ENCODE results near the gene CFAP77.

Gene CFAP77

DNA sequence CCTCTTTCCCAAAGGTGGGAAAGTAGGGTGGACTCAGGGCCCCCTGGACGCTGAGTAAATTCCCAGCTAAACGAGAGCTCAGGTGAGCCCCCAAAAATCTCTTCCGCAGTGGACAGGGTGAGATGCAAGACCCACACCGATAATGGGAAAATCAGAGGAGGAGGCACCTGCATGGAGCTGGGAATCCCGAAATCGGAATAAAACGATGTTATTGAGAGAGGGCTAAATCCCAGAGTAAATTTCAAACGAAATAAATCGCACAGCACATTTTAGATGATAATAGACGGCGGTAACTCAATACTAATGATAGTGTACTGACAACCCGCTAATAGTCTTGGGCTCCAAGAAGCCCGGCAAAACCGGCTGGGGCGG, 169.4 kb downstream of the CFAP77 start:
- Histone ChIP-seq H3K14ac (ENCODE audit: low read length) (no peak overlapping the region), H4K91ac (ENCODE audit: low read depth, low read length) (no peak overlapping the region), H2AK5ac (ENCODE audit: low read length) (no peak overlapping the region), H3K4me2 (ENCODE audit: low read length) (no peak overlapping the region), H2AFZ (ENCODE audit: insufficient read depth, low read length, poor library complexity) (no peak overlapping the region), H3K4ac (ENCODE audit: low read depth, low read length) (no peak overlapping the region), H2BK5ac (ENCODE audit: low read depth, low read length, poor library complexity) (no peak overlapping the region), H2BK12ac (ENCODE audit: low read length) (no peak overlapping the region), H3K79me1 (ENCODE audit: low read length) (no peaks in the 10 kb centered on the region), H3K9me3 (ENCODE audit: insufficient read depth, low read depth, low read length) (peaks cover 7% of the 10 kb centered on the region), H3K27ac (ENCODE audit: low read depth, low read length) (no peak overlapping the region), H3K23ac (ENCODE audit: low read length) (no peak overlapping the region), H4K12ac (ENCODE audit: low read depth, low read length) (no peak overlapping the region), H3K79me2 (ENCODE audit: control insufficient read depth, insufficient read depth, low read length, poor library complexity) (no peaks in the 10 kb centered on the region), H3K4me1 (ENCODE audit: control insufficient read depth in 1 of 2, insufficient read depth in 2 of 2, low read length in 2 of 2) (no peaks in the 10 kb centered on the region), H3K9ac (ENCODE audit: low read length) (no peak overlapping the region), H3K27me3 (ENCODE audit: insufficient read depth, low read length) (peaks cover 70% of the 10 kb centered on the region), H2BK120ac (ENCODE audit: insufficient read depth, low read length, poor library complexity) (no peak overlapping the region), H3K36me3 (ENCODE audit: control insufficient read depth in 1 of 2, insufficient read depth in 2 of 2, low read length in 2 of 2) (no peaks in the 10 kb centered on the region), H3K4me3 (ENCODE audit: low read depth, low read length) (no peak overlapping the region), H3K18ac (ENCODE audit: low read length) (no peak overlapping the region), H4K8ac (ENCODE audit: low read depth, low read length) (no peak overlapping the region)
- DNase-seq: no peak
- no CpG with 5 or more reads among the region's 15 CpGs for WGBS (ENCODE audit: extremely low coverage, insufficient coverage, insufficient read length)

DNA sequence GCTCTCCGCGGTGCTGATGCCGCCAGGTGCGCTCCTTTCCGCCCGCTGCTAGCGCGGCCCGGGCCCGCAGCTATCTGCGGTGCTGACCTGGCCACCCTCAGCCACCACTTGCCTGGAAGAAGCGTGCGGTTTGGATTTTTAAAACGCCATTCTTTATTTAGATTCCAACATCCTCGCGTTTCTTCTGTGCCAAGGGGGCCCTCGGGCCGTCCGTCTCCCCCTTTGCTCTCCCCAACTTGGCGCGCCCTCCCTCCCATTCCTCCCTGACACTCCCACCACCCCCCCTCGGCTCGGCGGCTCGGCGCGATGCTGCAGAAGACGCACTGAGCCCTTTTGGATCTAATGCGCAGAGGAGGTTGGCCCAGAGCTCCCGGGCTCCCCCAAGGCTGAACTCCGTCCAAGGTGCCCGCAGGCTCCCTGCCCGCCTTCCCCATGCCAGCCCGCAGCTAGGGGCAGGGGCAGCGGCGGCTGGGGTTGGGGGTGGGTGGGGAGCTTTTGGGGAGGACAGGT, 172.3 kb downstream of the CFAP77 start, which contains the start of gene BARHL1:
BARHL1 (plus strand) TSS at position 331 of the 510 bp plus-strand sequence. CDS start 192 bp downstream, outside the sequence.
- H4K12ac ChIP-seq (ENCODE audit: low read depth, low read length): no peak within 1 kb of the TSS
- H3K4me1 ChIP-seq (ENCODE audit: control insufficient read depth in 1 of 2, insufficient read depth in 2 of 2, low read length in 2 of 2): no peaks in the 10 kb centered on the region
- no peak within 1 kb of the TSS for H2AK5ac ChIP-seq (ENCODE audit: low read length)
- H3K14ac ChIP-seq (ENCODE audit: low read length): no peak within 1 kb of the TSS
- H3K9me3 ChIP-seq (ENCODE audit: insufficient read depth, low read depth, low read length): peaks cover 10% of the 10 kb centered on the region
- peaks cover 90% of the 10 kb centered on the region for H3K27me3 ChIP-seq (ENCODE audit: insufficient read depth, low read length)
- no peak within 1 kb of the TSS for H2BK12ac ChIP-seq (ENCODE audit: low read length)
- no peaks in the 10 kb centered on the region for H3K36me3 ChIP-seq (ENCODE audit: control insufficient read depth in 1 of 2, insufficient read depth in 2 of 2, low read length in 2 of 2)
- no peak within 1 kb of the TSS for H4K91ac ChIP-seq (ENCODE audit: low read depth, low read length)
- no peak within 1 kb of the TSS for H2BK120ac ChIP-seq (ENCODE audit: insufficient read depth, low read length, poor library complexity)
- no CpG with 5 or more reads among the region's 36 CpGs for WGBS (ENCODE audit: extremely low coverage, insufficient coverage, insufficient read length)
- no peak within 1 kb of the TSS for H4K8ac ChIP-seq (ENCODE audit: low read depth, low read length)
- H3K27ac ChIP-seq (ENCODE audit: low read depth, low read length): no peak within 1 kb of the TSS
- no peak within 1 kb of the TSS for H2AFZ ChIP-seq (ENCODE audit: insufficient read depth, low read length, poor library complexity)
- H2BK5ac ChIP-seq (ENCODE audit: low read depth, low read length, poor library complexity): no peak within 1 kb of the TSS
- H3K79me2 ChIP-seq (ENCODE audit: control insufficient read depth, insufficient read depth, low read length, poor library complexity): no peaks in the 10 kb centered on the region
- H3K4me3 ChIP-seq (ENCODE audit: low read depth, low read length): no peak within 1 kb of the TSS
- no peak within 1 kb of the TSS for H3K9ac ChIP-seq (ENCODE audit: low read length)
- no peaks in the 10 kb centered on the region for H3K79me1 ChIP-seq (ENCODE audit: low read length)
- no peak for DNase-seq
- no peak within 1 kb of the TSS for H3K4me2 ChIP-seq (ENCODE audit: low read length)
- no peak within 1 kb of the TSS for H3K18ac ChIP-seq (ENCODE audit: low read length)
- no peak within 1 kb of the TSS for H3K4ac ChIP-seq (ENCODE audit: low read depth, low read length)
- H3K23ac ChIP-seq (ENCODE audit: low read length): no peak within 1 kb of the TSS

DNA sequence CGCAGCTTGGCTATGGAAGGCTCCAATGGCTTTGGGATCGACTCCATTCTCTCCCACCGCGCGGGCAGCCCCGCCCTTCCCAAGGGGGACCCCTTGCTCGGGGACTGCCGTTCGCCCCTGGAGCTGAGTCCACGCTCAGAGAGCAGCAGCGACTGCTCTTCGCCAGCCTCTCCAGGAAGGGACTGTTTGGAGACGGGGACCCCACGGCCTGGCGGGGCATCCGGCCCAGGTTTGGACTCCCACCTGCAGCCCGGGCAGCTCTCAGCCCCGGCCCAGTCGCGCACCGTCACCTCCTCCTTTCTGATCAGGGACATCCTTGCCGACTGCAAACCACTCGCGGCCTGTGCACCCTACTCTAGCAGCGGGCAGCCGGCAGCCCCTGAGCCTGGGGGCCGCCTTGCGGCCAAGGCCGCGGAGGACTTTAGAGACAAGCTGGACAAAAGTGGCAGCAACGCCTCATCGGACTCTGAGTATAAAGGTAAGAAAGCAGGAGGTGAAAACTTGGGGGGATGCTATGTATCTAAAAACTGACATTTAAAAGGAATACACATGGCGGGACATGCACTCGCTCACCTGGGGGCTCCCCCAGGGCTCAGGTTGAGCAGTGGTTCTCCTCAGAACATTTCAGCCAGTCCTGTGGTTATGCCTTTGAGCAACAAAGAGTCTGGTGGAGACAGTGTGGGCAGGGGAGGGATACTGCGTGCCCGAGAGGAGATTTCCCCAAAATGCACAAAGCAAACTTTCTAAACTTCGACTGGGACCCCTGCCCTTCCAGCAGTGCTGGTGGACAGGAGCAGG, 173.0 kb downstream of the CFAP77 start:
- Histone ChIP-seq H3K9me3 (ENCODE audit: insufficient read depth, low read depth, low read length) (peaks cover 10% of the 10 kb centered on the region), H3K4ac (ENCODE audit: low read depth, low read length) (no peak overlapping the region), H2BK120ac (ENCODE audit: insufficient read depth, low read length, poor library complexity) (no peak overlapping the region), H3K4me2 (ENCODE audit: low read length) (no peak overlapping the region), H4K91ac (ENCODE audit: low read depth, low read length) (no peak overlapping the region), H2AFZ (ENCODE audit: insufficient read depth, low read length, poor library complexity) (no peak overlapping the region), H3K36me3 (ENCODE audit: control insufficient read depth in 1 of 2, insufficient read depth in 2 of 2, low read length in 2 of 2) (no peaks in the 10 kb centered on the region), H4K12ac (ENCODE audit: low read depth, low read length) (no peak overlapping the region), H3K14ac (ENCODE audit: low read length) (no peak overlapping the region), H3K9ac (ENCODE audit: low read length) (no peak overlapping the region), H3K18ac (ENCODE audit: low read length) (no peak overlapping the region), H2BK12ac (ENCODE audit: low read length) (no peak overlapping the region), H3K4me1 (ENCODE audit: control insufficient read depth in 1 of 2, insufficient read depth in 2 of 2, low read length in 2 of 2) (no peaks in the 10 kb centered on the region), H3K27me3 (ENCODE audit: insufficient read depth, low read length) (peaks cover 92% of the 10 kb centered on the region), H3K23ac (ENCODE audit: low read length) (no peak overlapping the region), H4K8ac (ENCODE audit: low read depth, low read length) (no peak overlapping the region), H3K27ac (ENCODE audit: low read depth, low read length) (no peak overlapping the region), H3K79me2 (ENCODE audit: control insufficient read depth, insufficient read depth, low read length, poor library complexity) (no peaks in the 10 kb centered on the region), H2BK5ac (ENCODE audit: low read depth, low read length, poor library complexity) (no peak overlapping the region), H2AK5ac (ENCODE audit: low read length) (no peak overlapping the region), H3K79me1 (ENCODE audit: low read length) (no peaks in the 10 kb centered on the region), H3K4me3 (ENCODE audit: low read depth, low read length) (no peak overlapping the region)
- no CpG with 5 or more reads among the region's 37 CpGs for WGBS (ENCODE audit: extremely low coverage, insufficient coverage, insufficient read length)
- DNase-seq: no peak

DNA sequence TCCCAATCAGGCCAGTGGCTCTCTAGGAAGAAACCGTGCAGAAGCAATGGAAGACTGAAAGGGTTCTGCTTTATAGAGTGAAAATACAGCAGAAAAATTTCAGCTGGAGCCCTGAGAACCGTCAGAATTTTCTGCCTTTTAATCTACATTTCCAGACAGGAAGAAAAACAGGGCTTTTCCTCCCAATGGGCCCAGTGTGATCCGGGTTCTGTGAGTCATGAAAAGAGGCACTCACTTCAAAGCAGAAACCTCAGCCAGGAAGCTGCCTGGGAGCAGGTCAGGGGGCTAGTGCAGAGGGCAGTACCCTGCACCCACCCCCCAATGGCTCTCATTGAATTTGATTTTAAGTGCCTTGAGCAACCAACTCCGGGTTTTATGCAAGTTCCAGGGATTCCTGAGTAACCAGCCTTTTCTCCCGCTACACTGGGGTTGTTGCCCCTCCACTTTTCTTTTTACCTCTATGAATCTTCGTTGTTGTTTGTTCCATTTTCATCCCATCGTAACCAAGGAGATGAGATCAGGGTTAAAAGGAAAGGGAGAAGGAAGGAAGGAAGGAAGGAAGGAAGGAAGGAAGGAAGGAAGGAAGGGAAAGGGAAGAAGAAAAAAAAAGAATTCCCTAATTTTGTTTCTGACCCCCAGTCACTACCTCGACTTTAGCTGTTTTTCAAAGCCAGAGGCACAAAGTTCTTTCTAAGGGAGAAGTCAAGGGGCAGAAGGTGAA, 173.7 kb downstream of the CFAP77 start:
- H3K14ac ChIP-seq (ENCODE audit: low read length): no peak overlapping the region
- H3K4me2 ChIP-seq (ENCODE audit: low read length): no peak overlapping the region
- no peak overlapping the region for H4K12ac ChIP-seq (ENCODE audit: low read depth, low read length)
- no peak overlapping the region for H2BK120ac ChIP-seq (ENCODE audit: insufficient read depth, low read length, poor library complexity)
- H3K4me1 ChIP-seq (ENCODE audit: control insufficient read depth in 1 of 2, insufficient read depth in 2 of 2, low read length in 2 of 2): no peaks in the 10 kb centered on the region
- no peak overlapping the region for H2AK5ac ChIP-seq (ENCODE audit: low read length)
- H3K27ac ChIP-seq (ENCODE audit: low read depth, low read length): no peak overlapping the region
- H3K27me3 ChIP-seq (ENCODE audit: insufficient read depth, low read length): peaks cover 93% of the 10 kb centered on the region
- no peaks in the 10 kb centered on the region for H3K79me2 ChIP-seq (ENCODE audit: control insufficient read depth, insufficient read depth, low read length, poor library complexity)
- no peak overlapping the region for H3K4me3 ChIP-seq (ENCODE audit: low read depth, low read length)
- no peak overlapping the region for H3K23ac ChIP-seq (ENCODE audit: low read length)
- H2BK12ac ChIP-seq (ENCODE audit: low read length): no peak overlapping the region
- WGBS (ENCODE audit: extremely low coverage, insufficient coverage, insufficient read length): no CpG with 5 or more reads among the region's 8 CpGs
- H3K18ac ChIP-seq (ENCODE audit: low read length): no peak overlapping the region
- DNase-seq: no peak
- H2BK5ac ChIP-seq (ENCODE audit: low read depth, low read length, poor library complexity): no peak overlapping the region
- H4K91ac ChIP-seq (ENCODE audit: low read depth, low read length): no peak overlapping the region
- H3K4ac ChIP-seq (ENCODE audit: low read depth, low read length): no peak overlapping the region
- no peaks in the 10 kb centered on the region for H3K79me1 ChIP-seq (ENCODE audit: low read length)
- H4K8ac ChIP-seq (ENCODE audit: low read depth, low read length): no peak overlapping the region
- no peak overlapping the region for H2AFZ ChIP-seq (ENCODE audit: insufficient read depth, low read length, poor library complexity)
- H3K9me3 ChIP-seq (ENCODE audit: insufficient read depth, low read depth, low read length): peaks cover 9% of the 10 kb centered on the region
- no peak overlapping the region for H3K9ac ChIP-seq (ENCODE audit: low read length)
- no peaks in the 10 kb centered on the region for H3K36me3 ChIP-seq (ENCODE audit: control insufficient read depth in 1 of 2, insufficient read depth in 2 of 2, low read length in 2 of 2)
